PC-3 (cell line): Measurements from ENCODE around the gene CLEC4E.

ENCODE experiments used
- EZH2 ChIP-seq: fragments of 300-600 bp; sonication (generic); IDR thresholded peaks from one replicate; pipeline ENCODE4 v1.6.1; 2017; ENCODE audit warnings: antibody characterized with exemption, mild to moderate bottlenecking, low read length; ENCODE audit not compliant: unreplicated experiment
- EZH2phosphoT487 ChIP-seq: fragments of 300-600 bp; sonication (generic); IDR thresholded peaks from 2 replicates; pipeline ENCODE4 v1.6.1; 2018; ENCODE audit warnings: mild to moderate bottlenecking, antibody characterized with exemption, low read length, borderline replicate concordance
- TF ChIP-seq, protein P1 (sequence below): fragments of 300-600 bp; sonication (generic); conservative IDR thresholded peaks from 2 replicates; pipeline ENCODE4 v1.5.1; 2017; ENCODE audit warnings: antibody characterized with exemption, low read depth, mild to moderate bottlenecking, low read length

DNA sequence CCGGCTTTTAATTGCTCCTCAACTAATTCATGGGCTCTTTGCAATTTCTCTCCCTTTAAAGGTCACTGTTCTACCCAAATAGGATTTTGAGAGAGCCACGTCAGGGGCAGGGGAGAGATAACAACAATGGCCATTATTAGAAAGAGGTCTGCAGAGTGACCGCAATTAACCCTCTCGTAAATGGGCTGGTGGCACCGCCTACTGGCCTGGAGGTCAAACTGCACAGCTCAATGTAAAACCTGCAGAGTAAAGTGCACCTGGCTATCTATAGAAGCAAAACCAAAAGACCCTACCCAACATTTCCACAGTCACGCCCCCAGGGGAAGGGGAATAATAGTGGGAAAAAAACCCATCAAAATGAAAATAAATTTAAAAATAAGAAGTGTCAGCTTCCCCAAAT, 21.6 kb upstream of the CLEC4E start:
- TF ChIP-seq, protein P1, sequence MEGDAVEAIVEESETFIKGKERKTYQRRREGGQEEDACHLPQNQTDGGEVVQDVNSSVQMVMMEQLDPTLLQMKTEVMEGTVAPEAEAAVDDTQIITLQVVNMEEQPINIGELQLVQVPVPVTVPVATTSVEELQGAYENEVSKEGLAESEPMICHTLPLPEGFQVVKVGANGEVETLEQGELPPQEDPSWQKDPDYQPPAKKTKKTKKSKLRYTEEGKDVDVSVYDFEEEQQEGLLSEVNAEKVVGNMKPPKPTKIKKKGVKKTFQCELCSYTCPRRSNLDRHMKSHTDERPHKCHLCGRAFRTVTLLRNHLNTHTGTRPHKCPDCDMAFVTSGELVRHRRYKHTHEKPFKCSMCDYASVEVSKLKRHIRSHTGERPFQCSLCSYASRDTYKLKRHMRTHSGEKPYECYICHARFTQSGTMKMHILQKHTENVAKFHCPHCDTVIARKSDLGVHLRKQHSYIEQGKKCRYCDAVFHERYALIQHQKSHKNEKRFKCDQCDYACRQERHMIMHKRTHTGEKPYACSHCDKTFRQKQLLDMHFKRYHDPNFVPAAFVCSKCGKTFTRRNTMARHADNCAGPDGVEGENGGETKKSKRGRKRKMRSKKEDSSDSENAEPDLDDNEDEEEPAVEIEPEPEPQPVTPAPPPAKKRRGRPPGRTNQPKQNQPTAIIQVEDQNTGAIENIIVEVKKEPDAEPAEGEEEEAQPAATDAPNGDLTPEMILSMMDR: peak; percentile 38; the same call in 1 of the 2 replicates
- TF ChIP-seq EZH2phosphoT487 (no peak), EZH2 (no peak)
